ENCODE data around the gene FAM177A1. TPM values are rescaled to one million over a fixed set of nuclear protein-coding genes. Genes with fewer than 3 reads are reported as not detected.

The FAM177A1 gene
- total RNA-seq, 1 experiment from 2014 or later, result 46.2 TPM

DNA sequence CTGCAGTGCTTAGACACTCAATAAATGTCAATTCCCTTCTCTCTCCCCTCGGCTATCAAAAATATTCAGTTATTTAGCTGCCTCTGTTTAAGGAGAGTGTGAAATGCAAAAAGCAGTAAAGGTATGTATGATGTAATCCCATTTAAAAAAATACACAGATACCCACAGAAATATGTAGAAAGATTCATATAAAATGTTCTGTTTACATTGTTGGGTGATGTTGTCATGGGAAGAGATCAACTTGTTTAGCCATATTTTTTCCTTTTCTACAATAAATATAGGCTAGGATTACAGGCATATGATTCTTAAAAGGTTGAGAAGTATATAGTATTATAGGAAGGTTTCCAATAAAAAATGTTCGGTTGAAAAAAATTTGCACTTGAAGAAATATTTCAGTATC is 68.0 kb downstream of the FAM177A1 start:
- intact Hi-C loops (cut with micrococcal nuclease), result loop anchor here (5.0 kb wide), 1 partner anchor 52 kb away; no protein-coding TSS in a partner anchor
- Histone ChIP-seq H3K27me3 (ENCODE audit: insufficient read depth, low read length) (no peaks in the 10 kb centered on the region), H3K27ac (ENCODE audit: low read depth, low read length) (no peak overlapping the region), H3K4me2 (ENCODE audit: low read length) (no peak overlapping the region), H3K9me3 (ENCODE audit: control insufficient read depth in 1 of 2, insufficient read depth in 1 of 2, low read depth in 1 of 2, low read length in 2 of 2) (peaks cover 0 to 7% of the 10 kb centered on the region in 2 experiments; a peak in 1 of 4 replicates), H3K79me2 (ENCODE audit: insufficient read depth, low read length) (no peaks in the 10 kb centered on the region), H2AFZ (ENCODE audit: low read depth, low read length, poor library complexity, severe bottlenecking) (no peak overlapping the region), H3K4me3 (replicated peaks in 1 of 2; ENCODE audit: low read depth in 1 of 2, low read length in 2 of 2) (no peak overlapping the region), H4K20me1 (ENCODE audit: insufficient read depth) (no peaks in the 10 kb centered on the region), H3K36me3 (ENCODE audit: control insufficient read depth in 1 of 2, insufficient read depth in 2 of 2, low read length in 2 of 2) (peaks cover 5 to 24% of the 10 kb centered on the region in 2 experiments), H3K4me1 (ENCODE audit: control insufficient read depth in 1 of 2, insufficient read depth in 2 of 2, low read length in 2 of 2) (no peaks in the 10 kb centered on the region), H3K9me2 (ENCODE audit: insufficient read depth) (no peaks in the 10 kb centered on the region), H3K9ac (ENCODE audit: low read length) (no peak overlapping the region)
- ChIA-PET CTCF (no interaction called here), RAD21 (ENCODE audit: low non-redundant PET in 1 of 2, low total read pairs in 2 of 2, uncharacterized antibody in 2 of 2, unreplicated experiment in 2 of 2) (no interaction called here), POLR2A (no interaction called here)
- DNase-seq (ENCODE audit: low read depth, low spot score) (no peak), ATAC-seq (no peak)
- TF ChIP-seq, protein P1, sequence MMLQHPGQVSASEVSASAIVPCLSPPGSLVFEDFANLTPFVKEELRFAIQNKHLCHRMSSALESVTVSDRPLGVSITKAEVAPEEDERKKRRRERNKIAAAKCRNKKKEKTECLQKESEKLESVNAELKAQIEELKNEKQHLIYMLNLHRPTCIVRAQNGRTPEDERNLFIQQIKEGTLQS (IDR thresholded peaks at IDR 0.05), result no peak
- TF ChIP-seq EZH2phosphoT487 (IDR thresholded peaks at IDR 0.05; ENCODE audit: borderline replicate concordance) (no peak), EGR1 (IDR thresholded peaks at IDR 0.05; ENCODE audit: low read depth) (no peak)
- no TSS peak for BruUV-seq (replicated peaks)

DNA sequence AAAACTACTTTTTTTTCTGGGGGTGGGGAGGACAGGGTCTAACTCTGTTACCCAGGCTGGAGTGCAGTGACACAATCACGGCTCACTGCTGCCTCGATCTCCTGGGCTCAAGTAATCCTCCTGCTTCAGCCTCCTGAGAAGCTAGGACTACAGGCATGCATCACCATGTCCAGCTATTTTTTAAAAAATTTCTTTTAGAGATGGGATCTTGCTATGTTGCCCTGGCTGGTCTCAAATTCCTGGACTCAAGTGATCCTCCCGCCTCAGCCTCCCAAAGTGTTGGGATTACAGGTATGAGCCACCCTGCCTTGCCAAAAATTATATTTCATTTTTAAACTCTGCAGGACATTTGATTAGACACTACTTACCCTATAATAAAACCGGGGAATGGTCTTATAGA is 70.2 kb downstream of the FAM177A1 start:
- H3K27ac ChIP-seq (ENCODE audit: low read depth, low read length), result no peak overlapping the region
- peaks cover 6 to 9% of the 10 kb centered on the region in 2 experiments; a peak in 3 of 4 replicates for H3K4me1 ChIP-seq (ENCODE audit: control insufficient read depth in 1 of 2, insufficient read depth in 2 of 2, low read length in 2 of 2)
- no peak overlapping the region for H3K4me2 ChIP-seq (ENCODE audit: low read length)
- peaks cover 4 to 16% of the 10 kb centered on the region in 2 experiments; a peak in 3 of 4 replicates for H3K36me3 ChIP-seq (ENCODE audit: control insufficient read depth in 1 of 2, insufficient read depth in 2 of 2, low read length in 2 of 2)
- no peaks in the 10 kb centered on the region for H3K9me2 ChIP-seq (ENCODE audit: insufficient read depth)
- ATAC-seq, result no peak
- H2AFZ ChIP-seq (ENCODE audit: low read depth, low read length, poor library complexity, severe bottlenecking), result no peak overlapping the region
- no peak overlapping the region for H3K4me3 ChIP-seq (replicated peaks in 1 of 2; ENCODE audit: low read depth in 1 of 2, low read length in 2 of 2)
- RAD21 ChIA-PET (ENCODE audit: low non-redundant PET in 1 of 2, low total read pairs in 2 of 2, uncharacterized antibody in 2 of 2, unreplicated experiment in 2 of 2), result no interaction called here
- peaks cover 5% of the 10 kb centered on the region; the same call in 1 of the 2 replicates for H3K79me2 ChIP-seq (ENCODE audit: insufficient read depth, low read length)
- no TSS peak for BruUV-seq (replicated peaks)
- no peaks in the 10 kb centered on the region for H3K27me3 ChIP-seq (ENCODE audit: insufficient read depth, low read length)
- no peaks in the 10 kb centered on the region for H4K20me1 ChIP-seq (ENCODE audit: insufficient read depth)
- no peak overlapping the region for H3K9ac ChIP-seq (ENCODE audit: low read length)
- intact Hi-C loops (cut with micrococcal nuclease), result no loop called here
- CTCF ChIA-PET, result no interaction called here
- TF ChIP-seq, protein P2, sequence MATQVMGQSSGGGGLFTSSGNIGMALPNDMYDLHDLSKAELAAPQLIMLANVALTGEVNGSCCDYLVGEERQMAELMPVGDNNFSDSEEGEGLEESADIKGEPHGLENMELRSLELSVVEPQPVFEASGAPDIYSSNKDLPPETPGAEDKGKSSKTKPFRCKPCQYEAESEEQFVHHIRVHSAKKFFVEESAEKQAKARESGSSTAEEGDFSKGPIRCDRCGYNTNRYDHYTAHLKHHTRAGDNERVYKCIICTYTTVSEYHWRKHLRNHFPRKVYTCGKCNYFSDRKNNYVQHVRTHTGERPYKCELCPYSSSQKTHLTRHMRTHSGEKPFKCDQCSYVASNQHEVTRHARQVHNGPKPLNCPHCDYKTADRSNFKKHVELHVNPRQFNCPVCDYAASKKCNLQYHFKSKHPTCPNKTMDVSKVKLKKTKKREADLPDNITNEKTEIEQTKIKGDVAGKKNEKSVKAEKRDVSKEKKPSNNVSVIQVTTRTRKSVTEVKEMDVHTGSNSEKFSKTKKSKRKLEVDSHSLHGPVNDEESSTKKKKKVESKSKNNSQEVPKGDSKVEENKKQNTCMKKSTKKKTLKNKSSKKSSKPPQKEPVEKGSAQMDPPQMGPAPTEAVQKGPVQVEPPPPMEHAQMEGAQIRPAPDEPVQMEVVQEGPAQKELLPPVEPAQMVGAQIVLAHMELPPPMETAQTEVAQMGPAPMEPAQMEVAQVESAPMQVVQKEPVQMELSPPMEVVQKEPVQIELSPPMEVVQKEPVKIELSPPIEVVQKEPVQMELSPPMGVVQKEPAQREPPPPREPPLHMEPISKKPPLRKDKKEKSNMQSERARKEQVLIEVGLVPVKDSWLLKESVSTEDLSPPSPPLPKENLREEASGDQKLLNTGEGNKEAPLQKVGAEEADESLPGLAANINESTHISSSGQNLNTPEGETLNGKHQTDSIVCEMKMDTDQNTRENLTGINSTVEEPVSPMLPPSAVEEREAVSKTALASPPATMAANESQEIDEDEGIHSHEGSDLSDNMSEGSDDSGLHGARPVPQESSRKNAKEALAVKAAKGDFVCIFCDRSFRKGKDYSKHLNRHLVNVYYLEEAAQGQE (IDR thresholded peaks at IDR 0.05; ENCODE audit: low read depth), result no peak
- no peak for TF ChIP-seq POLR2AphosphoS5 (IDR thresholded peaks at IDR 0.05; ENCODE audit: low read depth, low read length)
- TF ChIP-seq EZH2phosphoT487 (IDR thresholded peaks at IDR 0.05; ENCODE audit: borderline replicate concordance), result no peak
- TF ChIP-seq ZNF274 (IDR thresholded peaks at IDR 0.05; ENCODE audit: low read depth, low read length), result no peak
- TF ChIP-seq, protein P3, sequence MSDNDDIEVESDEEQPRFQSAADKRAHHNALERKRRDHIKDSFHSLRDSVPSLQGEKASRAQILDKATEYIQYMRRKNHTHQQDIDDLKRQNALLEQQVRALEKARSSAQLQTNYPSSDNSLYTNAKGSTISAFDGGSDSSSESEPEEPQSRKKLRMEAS (IDR thresholded peaks at IDR 0.05), result no peak
- no peak for DNase-seq (ENCODE audit: low read depth, low spot score)
- H3K9me3 ChIP-seq (ENCODE audit: control insufficient read depth in 1 of 2, insufficient read depth in 1 of 2, low read depth in 1 of 2, low read length in 2 of 2), result peaks cover 0 to 5% of the 10 kb centered on the region in 2 experiments; a peak in 1 of 4 replicates
- POLR2A ChIA-PET, result no interaction called here
